ENCODE results near the gene NDUFB5.
A peak's percentile ranks its signal among the peaks of the same experiment; 100 is the strongest.

Gene NDUFB5

GRCh38 chr3:179651687-179652446 is 47.3 kb downstream of the NDUFB5 start:
- H2AFZ ChIP-seq (ENCODE audit: low read length): peak overlapping the region; percentile 0; the same call in 1 of the 2 replicates
- H3K4me2 ChIP-seq (ENCODE audit: low read length): peak overlapping the region; percentile 61
- peaks cover 31% of the 10 kb centered on the region for H3K79me2 ChIP-seq (ENCODE audit: insufficient read depth, low read length)
- no peaks in the 10 kb centered on the region for H3K27me3 ChIP-seq (ENCODE audit: insufficient read depth, low read length)
- peak overlapping the region; percentile 78 for H3K9ac ChIP-seq (ENCODE audit: low read length)
- H3K4me3 ChIP-seq (ENCODE audit: low read depth, low read length, poor library complexity, severe bottlenecking): peak overlapping the region; percentile 87
- H4K20me1 ChIP-seq (ENCODE audit: insufficient read depth, low read length): no peaks in the 10 kb centered on the region
- peaks cover 13% of the 10 kb centered on the region for H3K36me3 ChIP-seq (ENCODE audit: insufficient read depth, low read length)
- no peaks in the 10 kb centered on the region for H3K9me3 ChIP-seq (ENCODE audit: low read length)
- TF ChIP-seq EZH2 (IDR thresholded peaks at IDR 0.05; ENCODE audit: borderline replicate concordance, low read length): no peak
- TF ChIP-seq CTCF (IDR thresholded peaks at IDR 0.05; ENCODE audit: low read length): no peak
- peaks cover 6% of the 10 kb centered on the region for H3F3A ChIP-seq (ENCODE audit: insufficient read depth, low read length)
- H3K9me2 ChIP-seq (ENCODE audit: low read depth, low read length): no peaks in the 10 kb centered on the region
- H3K4me1 ChIP-seq (ENCODE audit: insufficient read depth, low read length, severe bottlenecking): peaks cover 28% of the 10 kb centered on the region
- peak overlapping the region; percentile 54 for H3K27ac ChIP-seq (ENCODE audit: low read depth, low read length, poor library complexity, severe bottlenecking)

GRCh38 chr3:179652447-179653095 is 48.0 kb downstream of the NDUFB5 start, which contains the start of gene USP13:
USP13 (plus strand) TSS chr3:179653040; CDS start chr3:179653226, 186 bp downstream.
- Histone ChIP-seq H3F3A (ENCODE audit: insufficient read depth, low read length) (peaks cover 6% of the 10 kb centered on the region), H3K36me3 (ENCODE audit: insufficient read depth, low read length) (peaks cover 14% of the 10 kb centered on the region), H3K4me3 (ENCODE audit: low read depth, low read length, poor library complexity, severe bottlenecking) (peak within 1 kb of the TSS; percentile 87), H3K9ac (ENCODE audit: low read length) (peak within 1 kb of the TSS; percentile 78), H3K9me2 (ENCODE audit: low read depth, low read length) (no peaks in the 10 kb centered on the region), H3K27me3 (ENCODE audit: insufficient read depth, low read length) (no peaks in the 10 kb centered on the region), H3K4me1 (ENCODE audit: insufficient read depth, low read length, severe bottlenecking) (peaks cover 28% of the 10 kb centered on the region), H3K4me2 (ENCODE audit: low read length) (peak within 1 kb of the TSS; percentile 72), H3K9me3 (ENCODE audit: low read length) (no peaks in the 10 kb centered on the region), H4K20me1 (ENCODE audit: insufficient read depth, low read length) (no peaks in the 10 kb centered on the region), H3K27ac (ENCODE audit: low read depth, low read length, poor library complexity, severe bottlenecking) (peak within 1 kb of the TSS; percentile 83), H2AFZ (ENCODE audit: low read length) (peak within 1 kb of the TSS; percentile 0; the same call in 1 of the 2 replicates), H3K79me2 (ENCODE audit: insufficient read depth, low read length) (peaks cover 38% of the 10 kb centered on the region)
- TF ChIP-seq CTCF (IDR thresholded peaks at IDR 0.05; ENCODE audit: low read length) (no peak), EZH2 (IDR thresholded peaks at IDR 0.05; ENCODE audit: borderline replicate concordance, low read length) (no peak)

- peaks cover 45% of the 10 kb centered on the region for H3K79me2 ChIP-seq (ENCODE audit: insufficient read depth, low read length)
- no peaks in the 10 kb centered on the region for H3K9me3 ChIP-seq (ENCODE audit: low read length)
- H3F3A ChIP-seq (ENCODE audit: insufficient read depth, low read length): peaks cover 6% of the 10 kb centered on the region
- peak overlapping the region; percentile 83 for H3K27ac ChIP-seq (ENCODE audit: low read depth, low read length, poor library complexity, severe bottlenecking)
- H2AFZ ChIP-seq (ENCODE audit: low read length): no peak overlapping the region
- peaks cover 14% of the 10 kb centered on the region for H3K36me3 ChIP-seq (ENCODE audit: insufficient read depth, low read length)
- no peak for TF ChIP-seq EZH2 (IDR thresholded peaks at IDR 0.05; ENCODE audit: borderline replicate concordance, low read length)
- TF ChIP-seq CTCF (IDR thresholded peaks at IDR 0.05; ENCODE audit: low read length): peak; percentile 28; the same call in 1 of the 2 replicates
- peak overlapping the region; percentile 78 for H3K9ac ChIP-seq (ENCODE audit: low read length)
- peak overlapping the region; percentile 87 for H3K4me3 ChIP-seq (ENCODE audit: low read depth, low read length, poor library complexity, severe bottlenecking)
- H3K4me2 ChIP-seq (ENCODE audit: low read length): peak overlapping the region; percentile 72
- peaks cover 35% of the 10 kb centered on the region for H3K4me1 ChIP-seq (ENCODE audit: insufficient read depth, low read length, severe bottlenecking)
- H3K9me2 ChIP-seq (ENCODE audit: low read depth, low read length): no peaks in the 10 kb centered on the region
- H3K27me3 ChIP-seq (ENCODE audit: insufficient read depth, low read length): no peaks in the 10 kb centered on the region
- H4K20me1 ChIP-seq (ENCODE audit: insufficient read depth, low read length): no peaks in the 10 kb centered on the region
Observed at GRCh38 chr3:179653096-179653797, 48.7 kb downstream of the NDUFB5 start.

Measured in OCI-LY1 (cell line).